Smooth muscle cell (in vitro differentiated cells): Measurements from ENCODE around the gene MESP1. TPM values are rescaled to one million over a fixed set of nuclear protein-coding genes. Genes with fewer than 3 reads are reported as not detected.

Experiments used
- DNase-seq: peaks from one replicate; lab custom pipeline; 2025; ENCODE audit not compliant: unreplicated experiment; lab: John Stamatoyannopoulos, UW
- H2AFZ ChIP-seq: fragments of 200-600 bp; sonication (generic); 2 replicates; pipeline ENCODE4 v1.6.0; 2016; ENCODE audit warnings: antibody characterized with exemption, low read depth, mild to moderate bottlenecking
- H3F3A ChIP-seq: fragments of 200-600 bp; sonication (generic); 2 replicates; pipeline ENCODE4 v1.6.0; 2017; ENCODE audit warnings: antibody characterized with exemption, low read depth
- H3K27ac ChIP-seq: fragments of 200-600 bp; sonication (generic); 2 replicates; pipeline ENCODE4 v1.5.1; 2016; ENCODE audit warnings: low read depth, mild to moderate bottlenecking
- H3K27me3 ChIP-seq: fragments of 200-600 bp; sonication (generic); 2 replicates; pipeline ENCODE4 v1.6.1; 2016; ENCODE audit warnings: low read depth, mild to moderate bottlenecking
- H3K36me3 ChIP-seq: fragments of 200-600 bp; sonication (generic); 2 replicates; pipeline ENCODE4 v1.5.1; 2016; ENCODE audit warnings: low read depth
- H3K4me1 ChIP-seq: fragments of 200-600 bp; sonication (generic); 2 replicates; pipeline ENCODE4 v1.5.1; 2016; ENCODE audit warnings: low read depth
- H3K4me2 ChIP-seq: fragments of 200-600 bp; sonication (generic); 2 replicates; pipeline ENCODE4 v1.6.0; 2016; ENCODE audit warnings: mild to moderate bottlenecking
- H3K4me3 ChIP-seq: fragments of 200-600 bp; sonication (generic); 2 replicates; pipeline ENCODE4 v1.5.1; 2016; ENCODE audit warnings: mild to moderate bottlenecking
- H3K79me2 ChIP-seq: fragments of 200-600 bp; sonication (generic); 2 replicates; pipeline ENCODE4 v1.6.0; 2016; ENCODE audit warnings: low read depth, mild to moderate bottlenecking
- H3K9ac ChIP-seq: fragments of 200-600 bp; sonication (generic); 2 replicates; pipeline ENCODE4 v1.6.0; 2016; ENCODE audit warnings: low read depth
- H3K9me3 ChIP-seq: fragments of 200-600 bp; sonication (generic); replicated peaks from 2 replicates; pipeline ENCODE4 v1.5.1; 2016; ENCODE audit warnings: low read depth
- H4K20me1 ChIP-seq: fragments of 200-600 bp; sonication (generic); 2 replicates; pipeline ENCODE4 v1.6.0; 2016; ENCODE audit warnings: low read depth
- CTCF ChIP-seq: fragments of 200-600 bp; sonication (generic); IDR thresholded peaks from 2 replicates; pipeline ENCODE4 v1.5.1; 2017; ENCODE audit warnings: borderline replicate concordance, mild to moderate bottlenecking, antibody characterized with exemption; ENCODE audit not compliant: insufficient read depth, poor library complexity, severe bottlenecking
- whole genome bisulfite sequencing: methylation state at CpG from one replicate; pipeline ENCODE4 v1.1.7; 2016; ENCODE audit warnings: low lambda C conversion rate; 5-methylcytosine and 5-hydroxymethylcytosine counted together
- polyA plus RNA-seq: library from polyadenylated mRNA; unstranded; fragments of >200 nt; fragmentation: Nextera tagmentation; extraction: Ambion mirVana; gene quantifications from 2 replicates; pipeline ENCODE4 v1.2.1, GENCODE V29; 2016
- total RNA-seq: library from RNA; depleted of rRNA; stranded (reverse); fragments of >200 nt; gene quantifications from 2 replicates; pipeline ENCODE4 v1.2.3, GENCODE V29; 2014

The MESP1 gene
- total and polyA plus RNA-seq, 2 experiments from 2014 or later = 0.67 TPM; not detected in 1

- TF ChIP-seq CTCF = no peak
- H3K36me3 ChIP-seq = no peaks in the 10 kb centered on the region
- 88% methylated on average over 1 of the region's 1 CpG for WGBS
Observed at GRCh38 chr15:89725064-89725463, 26.0 kb downstream of the MESP1 start.

GRCh38 chr15:89724621-89725020, 26.4 kb downstream of the MESP1 start:
- Histone ChIP-seq H3K79me2 (no peaks in the 10 kb centered on the region), H4K20me1 (no peaks in the 10 kb centered on the region), H3F3A (no peaks in the 10 kb centered on the region), H3K9ac (no peak overlapping the region), H3K4me1 (no peaks in the 10 kb centered on the region), H3K36me3 (no peaks in the 10 kb centered on the region), H3K4me2 (no peak overlapping the region), H3K4me3 (no peak overlapping the region), H3K27ac (no peak overlapping the region), H3K9me3 (no peaks in the 10 kb centered on the region), H2AFZ (no peak overlapping the region), H3K27me3 (no peaks in the 10 kb centered on the region)
- no peak for DNase-seq
- 100% methylated on average over 1 of the region's 1 CpG for WGBS
- TF ChIP-seq CTCF = no peak

More at GRCh38 chr15:89725064-89725463, 26.0 kb downstream of the MESP1 start:
- Histone ChIP-seq H3K4me2 (no peak overlapping the region), H4K20me1 (no peaks in the 10 kb centered on the region), H3K27ac (no peak overlapping the region), H3K4me3 (no peak overlapping the region), H3K27me3 (no peaks in the 10 kb centered on the region), H3K4me1 (no peaks in the 10 kb centered on the region), H3K79me2 (no peaks in the 10 kb centered on the region), H3K9ac (no peak overlapping the region), H3F3A (no peaks in the 10 kb centered on the region), H3K9me3 (no peaks in the 10 kb centered on the region), H2AFZ (no peak overlapping the region)
- no peak for DNase-seq

GRCh38 chr15:89723031-89723430, 28.0 kb downstream of the MESP1 start:
- no peak overlapping the region for H3K27ac ChIP-seq
- no peaks in the 10 kb centered on the region for H3K4me1 ChIP-seq
- H3F3A ChIP-seq = no peaks in the 10 kb centered on the region
- no peak overlapping the region for H3K9ac ChIP-seq
- no peak overlapping the region for H3K4me2 ChIP-seq
- no peaks in the 10 kb centered on the region for H3K36me3 ChIP-seq
- no peaks in the 10 kb centered on the region for H3K79me2 ChIP-seq
- TF ChIP-seq CTCF = no peak
- no peaks in the 10 kb centered on the region for H3K9me3 ChIP-seq
- DNase-seq = no peak
- no peak overlapping the region for H2AFZ ChIP-seq
- H3K4me3 ChIP-seq = no peak overlapping the region
- H3K27me3 ChIP-seq = no peaks in the 10 kb centered on the region
- no peaks in the 10 kb centered on the region for H4K20me1 ChIP-seq
- WGBS = 85% methylated on average over 3 of the region's 3 CpGs

- no peaks in the 10 kb centered on the region for H4K20me1 ChIP-seq
- H3K79me2 ChIP-seq = no peaks in the 10 kb centered on the region
- WGBS = 95% methylated on average over 2 of the region's 2 CpGs
- H3K4me3 ChIP-seq = no peak overlapping the region
- DNase-seq = no peak
- H3K4me1 ChIP-seq = no peaks in the 10 kb centered on the region
- no peaks in the 10 kb centered on the region for H3K27me3 ChIP-seq
- no peaks in the 10 kb centered on the region for H3K9me3 ChIP-seq
- H3K4me2 ChIP-seq = no peak overlapping the region
- H3K36me3 ChIP-seq = no peaks in the 10 kb centered on the region
- no peaks in the 10 kb centered on the region for H3F3A ChIP-seq
- H2AFZ ChIP-seq = no peak overlapping the region
- H3K27ac ChIP-seq = no peak overlapping the region
- H3K9ac ChIP-seq = no peak overlapping the region
- TF ChIP-seq CTCF = no peak
Observed at GRCh38 chr15:89714775-89715174, 36.3 kb downstream of the MESP1 start.
